Bronchus fibroblast of lung (primary cell): ENCODE data around the gene TWSG1. TPM values are rescaled to one million over a fixed set of nuclear protein-coding genes. Genes with fewer than 3 reads are reported as not detected.

Experiments
- total RNA-seq: library from RNA; depleted of rRNA; stranded (reverse); fragments of >200 nt; gene quantifications from 2 replicates; pipeline ENCODE4 v1.2.3, GENCODE V29; 2015

TWSG1 gene
- total RNA-seq = 48.5 and 60.4 TPM in 2 replicates

GRCh38 chr18:9334329-9334972 lies at the start of gene TWSG1:
TSS of gene TWSG1 (plus strand) at chr18:9334773. CDS start at chr18:9337230, 2,457 bp downstream.

Other genes starting within 250 kb of the TWSG1 start
- 121 and 134 TPM in 2 replicates for gene NDUFV2, start 232.1 kb upstream of the TWSG1 start, total RNA-seq
- 4.0 and 4.5 TPM in 2 replicates for gene ANKRD12, start 198.0 kb upstream of the TWSG1 start, total RNA-seq
- gene RALBP1, start 140.7 kb downstream of the TWSG1 start, total RNA-seq = 51.7 and 57.0 TPM in 2 replicates